ENCODE data around the gene EPS8L3. TPM values are rescaled to one million over a fixed set of nuclear protein-coding genes. Genes with fewer than 3 reads are reported as not detected.

The EPS8L3 gene
- total and polyA plus RNA-seq, 4 donors: 0.09 to 0.38 (median 0.15) TPM; not detected in 1

GRCh38 chr1:109787211-109787844 lies 23.6 kb upstream of the EPS8L3 start (continued):
- TF ChIP-seq RXRA (IDR thresholded peaks at IDR 0.05): no peak
- TF ChIP-seq HNF4A (conservative IDR thresholded peaks at IDR 0.05): no peak
- no peak for TF ChIP-seq NR2F2 (IDR thresholded peaks at IDR 0.05)
- no peak for TF ChIP-seq JUND (IDR thresholded peaks at IDR 0.05)
- no peak for TF ChIP-seq CTCF (IDR thresholded peaks at IDR 0.05; ENCODE audit: low read depth, low read length, missing input control)
- no peak for TF ChIP-seq HNF4G (IDR thresholded peaks at IDR 0.05)
- no peak for TF ChIP-seq SP1 (IDR thresholded peaks at IDR 0.05)

- TF ChIP-seq SP1 (IDR thresholded peaks at IDR 0.05): no peak
- Histone ChIP-seq H3K4me1 (ENCODE audit: control insufficient read depth in 4 of 4, insufficient read depth in 4 of 4, low read length in 3 of 4) (peaks cover 0 to 6% (median 2%) of the 10 kb centered on the region in 4 donors), H3K27me3 (ENCODE audit: control insufficient read depth in 4 of 4, insufficient read depth in 4 of 4, low read length in 3 of 4) (no peaks in the 10 kb centered on the region), H3K9ac (ENCODE audit: low read depth in 1 of 2, low read length in 2 of 2) (no peak overlapping the region), H3K4me3 (ENCODE audit: low read depth in 1 of 3, low read length in 3 of 3) (no peak overlapping the region), H3K36me3 (ENCODE audit: control insufficient read depth in 4 of 4, insufficient read depth in 3 of 4, low read depth in 1 of 4, low read length in 3 of 4) (no peaks in the 10 kb centered on the region), H3K9me3 (ENCODE audit: control insufficient read depth in 4 of 4, low read length in 3 of 4) (no peaks in the 10 kb centered on the region), H3K27ac (ENCODE audit: low read depth in 1 of 2, low read length in 2 of 2) (no peak overlapping the region)
- DNase-seq (ENCODE audit: low spot score): no peak
- WGBS: 81% methylated on average over 6 of the region's 6 CpGs
Observed at GRCh38 chr1:109786531-109787021, 22.9 kb upstream of the EPS8L3 start.

- no peak overlapping the region for H3K27ac ChIP-seq (ENCODE audit: low read depth in 1 of 2, low read length in 2 of 2)
- no peak for DNase-seq (ENCODE audit: low spot score)
Observed at GRCh38 chr1:109786112-109786480, 22.4 kb upstream of the EPS8L3 start.

More at GRCh38 chr1:109786112-109786480, 22.4 kb upstream of the EPS8L3 start:
- 83% methylated on average over 5 of the region's 5 CpGs for WGBS
- TF ChIP-seq ATF3 (IDR thresholded peaks at IDR 0.05) (no peak), YY1 (IDR thresholded peaks at IDR 0.05) (no peak), JUND (IDR thresholded peaks at IDR 0.05) (no peak), GABPA (IDR thresholded peaks at IDR 0.05 in 1 of 2, conservative IDR thresholded peaks at IDR 0.05 in 1 of 2) (no peak), HNF4G (IDR thresholded peaks at IDR 0.05) (no peak), EGR1 (IDR thresholded peaks at IDR 0.05; ENCODE audit: low read depth in 2 of 2) (no peak), RAD21 (IDR thresholded peaks at IDR 0.05) (no peak), CTCF (IDR thresholded peaks at IDR 0.05; ENCODE audit: low read depth, low read length, missing input control) (no peak), TAF1 (conservative IDR thresholded peaks at IDR 0.05) (no peak), HNF4A (conservative IDR thresholded peaks at IDR 0.05) (no peak), SP1 (IDR thresholded peaks at IDR 0.05) (no peak), FOXA2 (IDR thresholded peaks at IDR 0.05) (no peak), NR2F2 (IDR thresholded peaks at IDR 0.05) (no peak), FOXA1 (IDR thresholded peaks at IDR 0.05) (no peak), RXRA (IDR thresholded peaks at IDR 0.05) (no peak)
- TF ChIP-seq, protein P1, sequence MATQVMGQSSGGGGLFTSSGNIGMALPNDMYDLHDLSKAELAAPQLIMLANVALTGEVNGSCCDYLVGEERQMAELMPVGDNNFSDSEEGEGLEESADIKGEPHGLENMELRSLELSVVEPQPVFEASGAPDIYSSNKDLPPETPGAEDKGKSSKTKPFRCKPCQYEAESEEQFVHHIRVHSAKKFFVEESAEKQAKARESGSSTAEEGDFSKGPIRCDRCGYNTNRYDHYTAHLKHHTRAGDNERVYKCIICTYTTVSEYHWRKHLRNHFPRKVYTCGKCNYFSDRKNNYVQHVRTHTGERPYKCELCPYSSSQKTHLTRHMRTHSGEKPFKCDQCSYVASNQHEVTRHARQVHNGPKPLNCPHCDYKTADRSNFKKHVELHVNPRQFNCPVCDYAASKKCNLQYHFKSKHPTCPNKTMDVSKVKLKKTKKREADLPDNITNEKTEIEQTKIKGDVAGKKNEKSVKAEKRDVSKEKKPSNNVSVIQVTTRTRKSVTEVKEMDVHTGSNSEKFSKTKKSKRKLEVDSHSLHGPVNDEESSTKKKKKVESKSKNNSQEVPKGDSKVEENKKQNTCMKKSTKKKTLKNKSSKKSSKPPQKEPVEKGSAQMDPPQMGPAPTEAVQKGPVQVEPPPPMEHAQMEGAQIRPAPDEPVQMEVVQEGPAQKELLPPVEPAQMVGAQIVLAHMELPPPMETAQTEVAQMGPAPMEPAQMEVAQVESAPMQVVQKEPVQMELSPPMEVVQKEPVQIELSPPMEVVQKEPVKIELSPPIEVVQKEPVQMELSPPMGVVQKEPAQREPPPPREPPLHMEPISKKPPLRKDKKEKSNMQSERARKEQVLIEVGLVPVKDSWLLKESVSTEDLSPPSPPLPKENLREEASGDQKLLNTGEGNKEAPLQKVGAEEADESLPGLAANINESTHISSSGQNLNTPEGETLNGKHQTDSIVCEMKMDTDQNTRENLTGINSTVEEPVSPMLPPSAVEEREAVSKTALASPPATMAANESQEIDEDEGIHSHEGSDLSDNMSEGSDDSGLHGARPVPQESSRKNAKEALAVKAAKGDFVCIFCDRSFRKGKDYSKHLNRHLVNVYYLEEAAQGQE (IDR thresholded peaks at IDR 0.05): no peak
- TF ChIP-seq, protein P2, sequence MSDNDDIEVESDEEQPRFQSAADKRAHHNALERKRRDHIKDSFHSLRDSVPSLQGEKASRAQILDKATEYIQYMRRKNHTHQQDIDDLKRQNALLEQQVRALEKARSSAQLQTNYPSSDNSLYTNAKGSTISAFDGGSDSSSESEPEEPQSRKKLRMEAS (IDR thresholded peaks at IDR 0.05): no peak
- TF ChIP-seq, protein P3, sequence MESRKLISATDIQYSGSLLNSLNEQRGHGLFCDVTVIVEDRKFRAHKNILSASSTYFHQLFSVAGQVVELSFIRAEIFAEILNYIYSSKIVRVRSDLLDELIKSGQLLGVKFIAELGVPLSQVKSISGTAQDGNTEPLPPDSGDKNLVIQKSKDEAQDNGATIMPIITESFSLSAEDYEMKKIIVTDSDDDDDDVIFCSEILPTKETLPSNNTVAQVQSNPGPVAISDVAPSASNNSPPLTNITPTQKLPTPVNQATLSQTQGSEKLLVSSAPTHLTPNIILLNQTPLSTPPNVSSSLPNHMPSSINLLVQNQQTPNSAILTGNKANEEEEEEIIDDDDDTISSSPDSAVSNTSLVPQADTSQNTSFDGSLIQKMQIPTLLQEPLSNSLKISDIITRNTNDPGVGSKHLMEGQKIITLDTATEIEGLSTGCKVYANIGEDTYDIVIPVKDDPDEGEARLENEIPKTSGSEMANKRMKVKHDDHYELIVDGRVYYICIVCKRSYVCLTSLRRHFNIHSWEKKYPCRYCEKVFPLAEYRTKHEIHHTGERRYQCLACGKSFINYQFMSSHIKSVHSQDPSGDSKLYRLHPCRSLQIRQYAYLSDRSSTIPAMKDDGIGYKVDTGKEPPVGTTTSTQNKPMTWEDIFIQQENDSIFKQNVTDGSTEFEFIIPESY (IDR thresholded peaks at IDR 0.05): no peak
- no peak overlapping the region for H3K4me3 ChIP-seq (ENCODE audit: low read depth in 1 of 3, low read length in 3 of 3)
- no peak overlapping the region for H3K9ac ChIP-seq (ENCODE audit: low read depth in 1 of 2, low read length in 2 of 2)
- peaks cover 0 to 4% (median 0%) of the 10 kb centered on the region in 4 donors for H3K4me1 ChIP-seq (ENCODE audit: control insufficient read depth in 4 of 4, insufficient read depth in 4 of 4, low read length in 3 of 4)
- H3K27me3 ChIP-seq (ENCODE audit: control insufficient read depth in 4 of 4, insufficient read depth in 4 of 4, low read length in 3 of 4): no peaks in the 10 kb centered on the region
- no peaks in the 10 kb centered on the region for H3K36me3 ChIP-seq (ENCODE audit: control insufficient read depth in 4 of 4, insufficient read depth in 3 of 4, low read depth in 1 of 4, low read length in 3 of 4)
- H3K9me3 ChIP-seq (ENCODE audit: control insufficient read depth in 4 of 4, low read length in 3 of 4): peaks cover 0 to 1% (median 0%) of the 10 kb centered on the region in 4 donors

Data from liver (tissue), 9 donors.